A673 (cell line): Measurements from ENCODE around the gene EHMT1.
"Not testable (repeated sequence)": the region's sequence is repeated elsewhere in the genome, so short reads cannot be mapped to it uniquely, and the experiment has no call there.

Source experiments
- EZH2 ChIP-seq: fragments of 200-600 bp; sonication (generic); IDR thresholded peaks from 2 replicates; pipeline ENCODE4 v1.6.1; 2017; ENCODE audit warnings: borderline replicate concordance, low read depth, mild to moderate bottlenecking, mixed read lengths, antibody characterized with exemption, low read length; ENCODE audit not compliant: poor library complexity, severe bottlenecking
- TF ChIP-seq, protein P1 (sequence below): fragments of 300-800, 200-600 bp; sonication (generic); conservative IDR thresholded peaks from 2 replicates; pipeline ENCODE4 v1.5.1; 2017; ENCODE audit warnings: low read depth, mild to moderate bottlenecking, antibody characterized with exemption, low read length, moderate library complexity, mixed read lengths

GRCh38 chr9:137809726-137810450, 191.1 kb downstream of the EHMT1 start:
- TF ChIP-seq, protein P1, sequence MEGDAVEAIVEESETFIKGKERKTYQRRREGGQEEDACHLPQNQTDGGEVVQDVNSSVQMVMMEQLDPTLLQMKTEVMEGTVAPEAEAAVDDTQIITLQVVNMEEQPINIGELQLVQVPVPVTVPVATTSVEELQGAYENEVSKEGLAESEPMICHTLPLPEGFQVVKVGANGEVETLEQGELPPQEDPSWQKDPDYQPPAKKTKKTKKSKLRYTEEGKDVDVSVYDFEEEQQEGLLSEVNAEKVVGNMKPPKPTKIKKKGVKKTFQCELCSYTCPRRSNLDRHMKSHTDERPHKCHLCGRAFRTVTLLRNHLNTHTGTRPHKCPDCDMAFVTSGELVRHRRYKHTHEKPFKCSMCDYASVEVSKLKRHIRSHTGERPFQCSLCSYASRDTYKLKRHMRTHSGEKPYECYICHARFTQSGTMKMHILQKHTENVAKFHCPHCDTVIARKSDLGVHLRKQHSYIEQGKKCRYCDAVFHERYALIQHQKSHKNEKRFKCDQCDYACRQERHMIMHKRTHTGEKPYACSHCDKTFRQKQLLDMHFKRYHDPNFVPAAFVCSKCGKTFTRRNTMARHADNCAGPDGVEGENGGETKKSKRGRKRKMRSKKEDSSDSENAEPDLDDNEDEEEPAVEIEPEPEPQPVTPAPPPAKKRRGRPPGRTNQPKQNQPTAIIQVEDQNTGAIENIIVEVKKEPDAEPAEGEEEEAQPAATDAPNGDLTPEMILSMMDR: not testable (repeated sequence)
- not testable (repeated sequence) for TF ChIP-seq EZH2
